HT1080 (cell line): Measurements from ENCODE around the gene PTGIS. TPM values are rescaled to one million over a fixed set of nuclear protein-coding genes. Genes with fewer than 3 reads are reported as not detected.

ENCODE experiments used
- DNase-seq: peaks from one replicate; pipeline ENCODE4 v3.0.0-alpha.2; 2015; ENCODE audit warnings: low read depth
- total RNA-seq: library from RNA; depleted of rRNA; stranded (reverse); fragments of >200 nt; shearing (Covaris generic); gene quantifications from 2 replicates; pipeline ENCODE4 v1.2.3, GENCODE V29; 2014

Gene PTGIS
- total RNA-seq, 1 experiment from 2014 or later = 0.02 TPM

GRCh38 chr20:49532285-49532946 is 35.5 kb downstream of the PTGIS start:
- no peak for DNase-seq

GRCh38 chr20:49529470-49529869 is 38.5 kb downstream of the PTGIS start:
- DNase-seq = no peak

- no peak for DNase-seq
Measured at GRCh38 chr20:49526568-49526967, 41.4 kb downstream of the PTGIS start.

- DNase-seq = no peak
Measured at GRCh38 chr20:49526056-49526455, 41.9 kb downstream of the PTGIS start.

GRCh38 chr20:49523767-49524360 is 44.1 kb downstream of the PTGIS start:
- DNase-seq = no peak

GRCh38 chr20:49521356-49521755 is 46.6 kb downstream of the PTGIS start:
- no peak for DNase-seq

- no peak for DNase-seq
Measured at GRCh38 chr20:49519777-49520359, 48.1 kb downstream of the PTGIS start.

GRCh38 chr20:49519212-49519712 is 48.7 kb downstream of the PTGIS start:
- DNase-seq = no peak

- no peak for DNase-seq
Measured at GRCh38 chr20:49518576-49518975, 49.4 kb downstream of the PTGIS start.

- DNase-seq = no peak
Measured at GRCh38 chr20:49517805-49518100, 50.2 kb downstream of the PTGIS start.

GRCh38 chr20:49516916-49517804 is 50.8 kb downstream of the PTGIS start:
- peak; percentile 13 for DNase-seq

GRCh38 chr20:49515586-49515985 is 52.4 kb downstream of the PTGIS start:
- no peak for DNase-seq

GRCh38 chr20:49513517-49513916 is 54.4 kb downstream of the PTGIS start:
- DNase-seq = no peak

- DNase-seq = no peak
Measured at GRCh38 chr20:49513009-49513408, 54.9 kb downstream of the PTGIS start.

- no peak for DNase-seq
Measured at GRCh38 chr20:49511788-49512525, 56.0 kb downstream of the PTGIS start.

GRCh38 chr20:49510562-49511122 is 57.3 kb downstream of the PTGIS start:
- DNase-seq = no peak

- DNase-seq = peak; percentile 29
Measured at GRCh38 chr20:49508435-49509199, 59.3 kb downstream of the PTGIS start.

GRCh38 chr20:49507741-49508434 is 60.0 kb downstream of the PTGIS start:
- DNase-seq = no peak

- no peak for DNase-seq
Measured at GRCh38 chr20:49505518-49505917, 62.4 kb downstream of the PTGIS start.
